OCI-LY3 (cell line): ENCODE data around the gene TRAPPC12.
"Not testable (repeated sequence)": the region's sequence is repeated elsewhere in the genome, so short reads cannot be mapped to it uniquely, and the experiment has no call there.

Source experiments
- H2AFZ ChIP-seq: fragments of 200-600, 300-600 bp; shearing (Covaris generic); 2 replicates; pipeline ENCODE4 v1.6.0; 2014; ENCODE audit warnings: antibody characterized with exemption, low read depth, low read length
- H3K27ac ChIP-seq: fragments of 200-600, 300-600 bp; sonication (generic); 2 replicates; pipeline ENCODE4 v1.5.1; 2014; ENCODE audit warnings: mild to moderate bottlenecking, low read length, moderate library complexity, mixed read lengths
- H3K27me3 ChIP-seq: fragments of 200-600, 300-600 bp; sonication (generic); 2 replicates; pipeline ENCODE4 v1.6.1; 2014; ENCODE audit warnings: low read depth, low read length, mixed read lengths
- H3K36me3 ChIP-seq: fragments of 200-600, 300-600 bp; sonication (generic); replicated peaks from 2 replicates; pipeline ENCODE3; 2014; ENCODE audit warnings: low read depth, low read length, mixed read lengths
- H3K4me1 ChIP-seq: fragments of 300-600, 200-600 bp; sonication (generic); 2 replicates; pipeline ENCODE4 v1.6.1; 2014; ENCODE audit warnings: low read length, mixed read lengths
- H3K4me2 ChIP-seq: fragments of 200-600, 300-600 bp; sonication (generic); 2 replicates; pipeline ENCODE4 v1.6.1; 2014; ENCODE audit warnings: low read length, mixed read lengths
- H3K4me3 ChIP-seq: fragments of 300-600, 200-600 bp; sonication (generic); 2 replicates; pipeline ENCODE4 v1.5.1; 2014; ENCODE audit warnings: antibody characterized with exemption, mild to moderate bottlenecking, low read length, moderate library complexity
- H3K79me2 ChIP-seq: fragments of 300-600, 200-600 bp; shearing (Covaris generic); 2 replicates; pipeline ENCODE4 v1.6.1; 2014; ENCODE audit warnings: mild to moderate bottlenecking, low read length, mixed read lengths
- H3K9ac ChIP-seq: fragments of 300-600, 200-600 bp; shearing (Covaris generic); 2 replicates; pipeline ENCODE4 v1.6.0; 2014; ENCODE audit warnings: mild to moderate bottlenecking, low read length, moderate library complexity
- H3K9me3 ChIP-seq: fragments of 200-600, 300-600 bp; shearing (Covaris generic); 2 replicates; pipeline ENCODE4 v1.6.1; 2014; ENCODE audit warnings: low read length, mixed read lengths; ENCODE audit not compliant: insufficient read depth
- H4K20me1 ChIP-seq: fragments of 200-600, 300-600 bp; sonication (generic); 2 replicates; pipeline ENCODE4 v1.6.1; 2016; ENCODE audit warnings: low read length, mixed read lengths; ENCODE audit not compliant: insufficient read depth
- CTCF ChIP-seq: fragments of 200-600, 300-600 bp; sonication (generic); IDR thresholded peaks from 2 replicates; pipeline ENCODE4 v1.5.1; 2014; ENCODE audit warnings: antibody characterized with exemption, low read length, low read depth
- EZH2phosphoT487 ChIP-seq: fragments of 200-600 bp; shearing (Covaris generic); IDR thresholded peaks from 2 replicates; pipeline ENCODE4 v1.6.1; 2018; ENCODE audit warnings: antibody characterized with exemption, mixed run types, low read depth

The TRAPPC12 gene

GRCh38 chr2:3349211-3349693 lies 30.2 kb upstream of the TRAPPC12 start:
- H4K20me1 ChIP-seq: no peaks in the 10 kb centered on the region
- TF ChIP-seq EZH2phosphoT487 (no peak), CTCF (no peak)
- H3K27ac ChIP-seq: no peak overlapping the region
- no peak overlapping the region for H3K4me3 ChIP-seq
- H2AFZ ChIP-seq: no peak overlapping the region
- H3K4me1 ChIP-seq: no peaks in the 10 kb centered on the region
- no peak overlapping the region for H3K9ac ChIP-seq
- H3K27me3 ChIP-seq: no peaks in the 10 kb centered on the region
- H3K79me2 ChIP-seq: no peaks in the 10 kb centered on the region; the same call in 1 of the 2 replicates
- peaks cover 4% of the 10 kb centered on the region; the same call in 1 of the 2 replicates for H3K9me3 ChIP-seq
- no peak overlapping the region for H3K4me2 ChIP-seq
- peaks cover 42% of the 10 kb centered on the region for H3K36me3 ChIP-seq

GRCh38 chr2:3354986-3355385 lies 24.5 kb upstream of the TRAPPC12 start:
- no peak overlapping the region for H3K27ac ChIP-seq
- H3K79me2 ChIP-seq: peaks cover 38% of the 10 kb centered on the region
- H2AFZ ChIP-seq: no peak overlapping the region
- peaks cover 36% of the 10 kb centered on the region for H3K36me3 ChIP-seq
- TF ChIP-seq EZH2phosphoT487: no peak
- TF ChIP-seq CTCF: no peak
- peaks cover 4% of the 10 kb centered on the region; the same call in 1 of the 2 replicates for H3K9me3 ChIP-seq
- H3K4me1 ChIP-seq: peaks cover 20% of the 10 kb centered on the region
- H3K9ac ChIP-seq: no peak overlapping the region
- H3K4me3 ChIP-seq: no peak overlapping the region
- H3K27me3 ChIP-seq: no peaks in the 10 kb centered on the region
- no peak overlapping the region for H3K4me2 ChIP-seq
- H4K20me1 ChIP-seq: no peaks in the 10 kb centered on the region

- TF ChIP-seq EZH2phosphoT487: no peak
- TF ChIP-seq CTCF: no peak
- no peak overlapping the region for H2AFZ ChIP-seq
- no peak overlapping the region for H3K9ac ChIP-seq
- no peak overlapping the region for H3K4me2 ChIP-seq
- no peaks in the 10 kb centered on the region for H4K20me1 ChIP-seq
- H3K36me3 ChIP-seq: peaks cover 27% of the 10 kb centered on the region
- no peaks in the 10 kb centered on the region for H3K9me3 ChIP-seq
- H3K27me3 ChIP-seq: no peaks in the 10 kb centered on the region
- H3K27ac ChIP-seq: no peak overlapping the region
- H3K79me2 ChIP-seq: peaks cover 46% of the 10 kb centered on the region
- H3K4me3 ChIP-seq: no peak overlapping the region
- peaks cover 20% of the 10 kb centered on the region for H3K4me1 ChIP-seq
These were observed 23.4 kb upstream of the TRAPPC12 start for GRCh38 chr2:3355951-3356569.

GRCh38 chr2:3356799-3357198 lies 22.7 kb upstream of the TRAPPC12 start:
- Histone ChIP-seq H2AFZ (no peak overlapping the region), H3K27ac (peak overlapping the region; percentile 11), H3K4me3 (no peak overlapping the region), H3K9me3 (no peaks in the 10 kb centered on the region), H3K79me2 (peaks cover 54% of the 10 kb centered on the region), H4K20me1 (no peaks in the 10 kb centered on the region), H3K27me3 (no peaks in the 10 kb centered on the region), H3K4me1 (peaks cover 20% of the 10 kb centered on the region), H3K36me3 (peaks cover 21% of the 10 kb centered on the region), H3K9ac (no peak overlapping the region), H3K4me2 (peak overlapping the region; percentile 1; the same call in 1 of the 2 replicates)
- no peak for TF ChIP-seq EZH2phosphoT487
- no peak for TF ChIP-seq CTCF

- H3K9ac ChIP-seq, H3K9me3 ChIP-seq, H3K27me3 ChIP-seq, H4K20me1 ChIP-seq, H3K4me3 ChIP-seq, H2AFZ ChIP-seq: not testable (repeated sequence)
- H3K36me3 ChIP-seq: peaks cover 18% of the 10 kb centered on the region
- peaks cover 59% of the 10 kb centered on the region for H3K79me2 ChIP-seq
- peak overlapping the region; percentile 1 for H3K4me2 ChIP-seq
- peaks cover 20% of the 10 kb centered on the region for H3K4me1 ChIP-seq
- H3K27ac ChIP-seq: peak overlapping the region; percentile 11
These were observed 22.0 kb upstream of the TRAPPC12 start for GRCh38 chr2:3357446-3357845.
